ENCODE measurements around the gene FLNA. TPM values are rescaled to one million over a fixed set of nuclear protein-coding genes. Genes with fewer than 3 reads are reported as not detected.

The FLNA gene, protein sequence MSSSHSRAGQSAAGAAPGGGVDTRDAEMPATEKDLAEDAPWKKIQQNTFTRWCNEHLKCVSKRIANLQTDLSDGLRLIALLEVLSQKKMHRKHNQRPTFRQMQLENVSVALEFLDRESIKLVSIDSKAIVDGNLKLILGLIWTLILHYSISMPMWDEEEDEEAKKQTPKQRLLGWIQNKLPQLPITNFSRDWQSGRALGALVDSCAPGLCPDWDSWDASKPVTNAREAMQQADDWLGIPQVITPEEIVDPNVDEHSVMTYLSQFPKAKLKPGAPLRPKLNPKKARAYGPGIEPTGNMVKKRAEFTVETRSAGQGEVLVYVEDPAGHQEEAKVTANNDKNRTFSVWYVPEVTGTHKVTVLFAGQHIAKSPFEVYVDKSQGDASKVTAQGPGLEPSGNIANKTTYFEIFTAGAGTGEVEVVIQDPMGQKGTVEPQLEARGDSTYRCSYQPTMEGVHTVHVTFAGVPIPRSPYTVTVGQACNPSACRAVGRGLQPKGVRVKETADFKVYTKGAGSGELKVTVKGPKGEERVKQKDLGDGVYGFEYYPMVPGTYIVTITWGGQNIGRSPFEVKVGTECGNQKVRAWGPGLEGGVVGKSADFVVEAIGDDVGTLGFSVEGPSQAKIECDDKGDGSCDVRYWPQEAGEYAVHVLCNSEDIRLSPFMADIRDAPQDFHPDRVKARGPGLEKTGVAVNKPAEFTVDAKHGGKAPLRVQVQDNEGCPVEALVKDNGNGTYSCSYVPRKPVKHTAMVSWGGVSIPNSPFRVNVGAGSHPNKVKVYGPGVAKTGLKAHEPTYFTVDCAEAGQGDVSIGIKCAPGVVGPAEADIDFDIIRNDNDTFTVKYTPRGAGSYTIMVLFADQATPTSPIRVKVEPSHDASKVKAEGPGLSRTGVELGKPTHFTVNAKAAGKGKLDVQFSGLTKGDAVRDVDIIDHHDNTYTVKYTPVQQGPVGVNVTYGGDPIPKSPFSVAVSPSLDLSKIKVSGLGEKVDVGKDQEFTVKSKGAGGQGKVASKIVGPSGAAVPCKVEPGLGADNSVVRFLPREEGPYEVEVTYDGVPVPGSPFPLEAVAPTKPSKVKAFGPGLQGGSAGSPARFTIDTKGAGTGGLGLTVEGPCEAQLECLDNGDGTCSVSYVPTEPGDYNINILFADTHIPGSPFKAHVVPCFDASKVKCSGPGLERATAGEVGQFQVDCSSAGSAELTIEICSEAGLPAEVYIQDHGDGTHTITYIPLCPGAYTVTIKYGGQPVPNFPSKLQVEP (N-terminal part only)
- total RNA-seq (2014; rRNA removed; shearing (Covaris generic)): 108 and 138 TPM in 2 replicates
- polyA plus RNA-seq (2015; cell fraction: cytosol; rRNA removed): 114 and 154 TPM in 2 replicates
- polyA plus RNA-seq (2015; cell fraction: nucleus; rRNA removed): 164 and 180 TPM in 2 replicates

- DNase-seq (ENCODE audit: low read depth, low spot score): no peak
- in situ Hi-C loops (cut with HindIII; ENCODE audit: low pct_unique_long_range_greater_than_20kb, low sequenced_read_pairs): no loop called here
These were observed at the start of gene FLNA for GRCh38 chrX:154374313-154375155. TSS of gene FLNA (minus strand) at chrX:154374634. CDS start at chrX:154371245, 3,389 bp downstream.

DNA sequence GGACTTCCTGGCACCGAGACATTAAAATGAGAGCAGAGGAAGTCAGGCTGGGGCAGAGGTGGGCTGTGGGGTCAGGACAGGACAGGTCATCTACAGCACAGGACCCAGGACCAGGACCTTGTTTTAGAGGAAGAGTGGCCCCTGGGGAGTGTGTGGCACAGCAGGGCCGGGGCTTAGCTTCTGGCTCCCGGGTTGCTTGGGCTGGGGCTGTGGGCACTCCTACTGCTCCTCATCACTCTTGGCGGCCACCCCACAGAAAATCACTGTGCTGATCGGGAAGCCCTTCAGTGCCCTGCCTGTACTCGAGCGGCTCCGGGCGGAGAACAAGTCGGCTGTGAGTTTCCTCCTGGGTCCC, 45.9 kb upstream of the FLNA start:
- DNase-seq (ENCODE audit: low read depth, low spot score): no peak
- in situ Hi-C loops (cut with HindIII; ENCODE audit: low pct_unique_long_range_greater_than_20kb, low sequenced_read_pairs): no loop called here

- in situ Hi-C loops (cut with HindIII; ENCODE audit: low pct_unique_long_range_greater_than_20kb, low sequenced_read_pairs): no loop called here
These were observed 45.4 kb upstream of the FLNA start for GRCh38 chrX:154419688-154420401.

DNA sequence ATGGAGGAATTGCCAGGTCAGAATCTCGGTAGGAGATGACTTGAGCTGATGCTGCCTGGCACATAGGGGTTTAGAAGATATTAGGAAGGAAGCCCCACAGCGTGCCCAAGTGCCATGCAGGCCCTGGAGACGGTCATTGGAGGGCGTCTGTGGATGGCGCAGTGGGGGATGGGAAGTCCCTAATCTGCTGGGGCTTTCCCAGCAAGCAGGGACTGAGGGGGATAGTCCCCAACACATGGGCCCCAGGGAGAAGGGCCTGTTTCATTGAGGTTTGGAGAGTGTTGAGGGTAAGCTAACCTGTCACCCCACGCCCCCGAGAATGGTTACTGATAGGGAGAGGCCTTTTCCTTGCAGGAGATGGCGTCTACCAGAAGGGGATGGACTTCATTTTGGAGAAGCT, 44.8 kb upstream of the FLNA start:
- in situ Hi-C loops (cut with HindIII; ENCODE audit: low pct_unique_long_range_greater_than_20kb, low sequenced_read_pairs): no loop called here

More at GRCh38 chrX:154419688-154420401, 45.4 kb upstream of the FLNA start:
- no peak for DNase-seq (ENCODE audit: low read depth, low spot score)

GRCh38 chrX:154417157-154417556, 42.7 kb upstream of the FLNA start:
- no peak for DNase-seq (ENCODE audit: low read depth, low spot score)
- in situ Hi-C loops (cut with HindIII; ENCODE audit: low pct_unique_long_range_greater_than_20kb, low sequenced_read_pairs): no loop called here

More for the DNA sequence above, 44.8 kb upstream of the FLNA start:
- DNase-seq (ENCODE audit: low read depth, low spot score): no peak

DNA sequence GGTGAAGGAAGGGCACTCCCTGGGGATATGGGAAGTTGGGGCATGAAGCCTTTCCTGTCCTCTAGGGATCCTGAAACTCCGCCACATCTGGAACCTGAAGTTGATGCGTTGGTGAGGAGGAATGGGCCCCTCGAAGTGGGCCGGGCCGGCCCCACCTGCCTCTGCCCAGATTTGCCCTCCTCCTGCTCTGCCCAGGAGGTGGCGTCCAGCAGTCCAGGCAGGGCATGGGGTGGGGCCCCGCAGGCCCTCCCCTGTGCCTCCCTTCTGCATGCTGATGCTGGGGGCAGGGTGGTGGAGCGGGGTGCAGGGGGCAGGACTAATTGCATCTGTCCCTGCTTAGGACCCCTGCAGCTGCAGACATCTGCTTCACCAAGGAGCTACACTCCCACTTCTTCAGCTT, 38.7 kb upstream of the FLNA start:
- in situ Hi-C loops (cut with HindIII; ENCODE audit: low pct_unique_long_range_greater_than_20kb, low sequenced_read_pairs): no loop called here

GRCh38 chrX:154412468-154412867, 38.0 kb upstream of the FLNA start:
- DNase-seq (ENCODE audit: low read depth, low spot score): no peak
- in situ Hi-C loops (cut with HindIII; ENCODE audit: low pct_unique_long_range_greater_than_20kb, low sequenced_read_pairs): no loop called here

More for the DNA sequence above, 38.7 kb upstream of the FLNA start:
- DNase-seq (ENCODE audit: low read depth, low spot score): no peak

GRCh38 chrX:154411981-154412340, 37.5 kb upstream of the FLNA start:
- in situ Hi-C loops (cut with HindIII; ENCODE audit: low pct_unique_long_range_greater_than_20kb, low sequenced_read_pairs): no loop called here
- DNase-seq (ENCODE audit: low read depth, low spot score): peak; percentile 63

GRCh38 chrX:154409222-154409871, 34.9 kb upstream of the FLNA start, which contains the start of gene DNASE1L1:
TSS of gene DNASE1L1 (minus strand) at chrX:154409254. CDS start at chrX:154405568, 3,686 bp downstream.
- DNase-seq (ENCODE audit: low read depth, low spot score): peak; percentile 82
- in situ Hi-C loops (cut with HindIII; ENCODE audit: low pct_unique_long_range_greater_than_20kb, low sequenced_read_pairs): no loop called here

- in situ Hi-C loops (cut with HindIII; ENCODE audit: low pct_unique_long_range_greater_than_20kb, low sequenced_read_pairs): no loop called here
- no peak for DNase-seq (ENCODE audit: low read depth, low spot score)
These were observed 34.3 kb upstream of the FLNA start for GRCh38 chrX:154408659-154409221.

DNA sequence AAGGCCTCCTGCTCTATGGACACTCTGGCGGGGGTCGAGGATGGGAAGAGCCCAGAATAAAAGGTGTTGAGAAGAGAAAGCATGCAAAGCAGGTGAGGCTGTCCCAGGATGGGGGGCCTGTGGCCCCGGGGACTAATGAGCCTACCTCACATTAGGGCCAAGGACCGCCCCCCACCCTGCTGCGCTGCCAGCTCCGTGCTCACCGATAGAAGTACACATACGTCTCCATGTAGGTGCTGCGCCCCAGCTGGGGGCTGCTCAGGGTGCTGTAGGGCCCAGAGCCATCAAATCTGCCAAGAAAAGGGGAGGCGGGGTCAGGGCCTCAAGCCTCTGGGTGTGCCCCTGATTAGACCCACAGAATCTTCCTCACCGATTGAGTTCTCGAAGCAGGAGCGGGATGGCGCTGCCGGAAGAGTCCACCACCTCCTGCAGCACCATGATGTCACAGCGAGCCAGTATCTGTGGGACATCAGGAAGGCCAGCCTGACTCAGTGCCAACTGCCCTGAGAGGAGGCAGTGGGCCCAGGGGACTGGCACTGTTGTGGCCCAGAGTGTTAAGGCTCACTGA, 30.3 kb upstream of the FLNA start:
- DNase-seq (ENCODE audit: low read depth, low spot score): no peak
- in situ Hi-C loops (cut with HindIII; ENCODE audit: low pct_unique_long_range_greater_than_20kb, low sequenced_read_pairs): no loop called here

DNA sequence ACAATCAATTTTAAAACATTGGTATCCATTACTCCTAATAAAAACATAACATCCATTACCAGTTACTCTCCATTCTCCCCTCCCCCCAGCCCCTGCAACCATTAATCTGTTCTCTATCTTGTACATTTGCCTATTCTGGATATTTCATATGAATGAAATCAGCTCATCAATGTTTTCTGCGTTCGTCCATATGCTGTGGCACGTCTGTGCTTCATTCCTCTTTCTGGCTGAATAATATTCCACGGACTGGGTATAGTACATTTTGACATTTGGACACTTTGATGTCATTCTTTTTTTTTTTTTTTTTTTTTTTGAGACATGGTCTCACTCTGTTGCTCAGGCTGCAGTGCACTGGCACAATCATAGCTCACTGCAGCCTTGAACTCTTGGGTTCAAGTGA, 29.4 kb upstream of the FLNA start:
- no peak for DNase-seq (ENCODE audit: low read depth, low spot score)
- in situ Hi-C loops (cut with HindIII; ENCODE audit: low pct_unique_long_range_greater_than_20kb, low sequenced_read_pairs): no loop called here

DNA sequence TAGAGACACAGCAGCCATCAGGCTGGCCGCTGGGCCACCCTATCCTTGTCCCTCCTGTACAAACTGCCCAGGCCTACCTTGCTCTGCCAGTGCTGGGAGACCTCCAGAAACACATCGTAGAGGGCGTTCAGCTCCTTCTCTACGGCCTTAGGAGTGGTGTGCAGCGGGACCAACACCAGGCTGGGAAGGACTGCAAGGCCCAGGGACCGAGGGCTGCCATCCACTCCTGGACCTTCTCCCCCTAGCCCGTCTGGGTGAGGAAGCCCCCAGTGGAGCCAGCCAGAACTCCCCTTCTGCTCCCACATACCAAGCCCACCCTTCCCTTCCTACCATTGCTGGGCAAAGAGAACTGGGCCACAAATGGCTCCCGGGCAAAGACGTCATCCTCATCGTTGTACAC, 28.8 kb upstream of the FLNA start:
- no peak for DNase-seq (ENCODE audit: low read depth, low spot score)
- in situ Hi-C loops (cut with HindIII; ENCODE audit: low pct_unique_long_range_greater_than_20kb, low sequenced_read_pairs): no loop called here

- in situ Hi-C loops (cut with HindIII; ENCODE audit: low pct_unique_long_range_greater_than_20kb, low sequenced_read_pairs): no loop called here
These were observed 28.2 kb upstream of the FLNA start for GRCh38 chrX:154402622-154403127.

More at GRCh38 chrX:154402622-154403127, 28.2 kb upstream of the FLNA start:
- DNase-seq (ENCODE audit: low read depth, low spot score): no peak
